NCI-H510A (cell line): ENCODE data around the gene TRIM38.
"Not testable (repeated sequence)": the region's sequence is repeated elsewhere in the genome, so short reads cannot be mapped to it uniquely, and the experiment has no call there.

Experiments
- DNase-seq: peaks from one replicate; lab custom pipeline; 2025; lab: John Stamatoyannopoulos, UW

The TRIM38 gene

DNA sequence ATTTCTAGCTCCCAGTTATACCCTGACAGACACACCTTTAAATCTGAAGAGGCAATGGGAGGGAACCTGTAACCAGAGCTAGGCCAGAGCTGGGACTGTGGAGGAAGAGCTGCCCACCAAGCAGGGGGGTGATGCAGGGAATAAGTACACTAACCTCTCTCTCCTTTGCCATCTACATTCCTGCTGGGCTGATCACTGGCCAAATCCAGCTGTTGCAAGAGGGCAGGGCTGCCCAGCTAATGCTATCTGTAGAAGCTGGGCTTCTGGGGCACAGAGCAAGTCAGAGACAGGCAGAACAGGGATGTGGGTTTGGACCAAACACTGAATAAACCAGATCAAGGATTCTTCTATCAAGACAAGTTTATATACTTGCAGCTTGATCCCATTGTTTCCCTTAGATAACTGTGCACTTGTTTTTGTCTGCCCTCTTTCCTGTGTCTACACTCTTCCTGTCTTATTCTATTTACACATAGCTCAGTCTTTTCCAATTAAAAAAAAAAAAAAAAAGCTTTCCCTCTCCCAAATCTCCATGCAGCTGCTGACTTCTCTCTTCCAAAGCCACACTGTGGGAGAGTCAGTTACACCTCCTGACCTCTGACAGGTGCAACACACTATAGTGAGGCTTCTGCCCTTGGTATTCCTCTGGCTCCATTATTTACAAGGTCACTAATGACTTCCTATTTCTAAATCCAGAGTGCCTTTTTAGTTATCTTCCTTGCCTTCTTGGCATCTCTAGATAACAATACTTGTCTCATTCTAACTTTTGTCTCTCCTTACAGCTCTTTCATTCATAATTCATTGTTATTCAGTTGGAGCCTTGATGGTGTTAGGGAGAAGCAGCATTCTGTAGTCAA is 43.7 kb downstream of the TRIM38 start:
- no peak for DNase-seq

DNA sequence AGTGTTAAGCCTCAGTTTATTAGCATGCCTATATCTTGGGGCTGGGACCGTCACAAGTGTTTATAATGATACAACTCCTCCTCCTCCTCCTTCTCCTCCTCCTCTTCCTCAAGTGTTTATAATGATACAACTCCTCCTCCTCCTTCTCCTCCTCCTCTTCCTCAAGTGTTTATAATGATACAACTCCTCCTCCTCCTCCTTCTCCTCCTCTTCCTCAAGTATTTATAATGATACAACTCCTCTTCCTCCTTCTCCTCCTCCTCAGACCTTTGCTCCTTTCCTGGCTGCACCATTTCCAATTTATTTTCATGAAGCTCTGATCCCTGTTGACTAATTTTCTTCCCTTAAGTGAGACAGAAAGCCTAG is 44.3 kb downstream of the TRIM38 start:
- DNase-seq = not testable (repeated sequence)

DNA sequence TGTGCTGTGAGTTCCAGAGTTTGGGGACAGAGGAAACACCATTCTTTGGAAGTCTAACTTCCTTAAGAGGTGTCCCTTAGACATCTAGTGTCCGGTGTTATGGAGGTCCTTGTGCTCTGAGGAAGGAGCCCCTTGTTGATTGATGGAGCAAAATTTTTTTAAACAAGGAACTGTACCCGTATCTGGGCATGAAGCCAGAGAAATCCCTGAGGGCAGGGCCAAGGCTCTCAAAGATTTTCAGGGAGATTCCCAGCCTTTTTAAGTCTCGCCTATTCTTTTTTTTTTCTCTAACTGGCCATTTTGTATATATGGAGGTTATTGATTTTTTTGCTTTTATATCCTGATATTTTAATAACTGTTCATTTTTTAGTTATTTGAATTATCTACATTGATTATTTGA is 45.9 kb downstream of the TRIM38 start:
- DNase-seq = no peak

DNA sequence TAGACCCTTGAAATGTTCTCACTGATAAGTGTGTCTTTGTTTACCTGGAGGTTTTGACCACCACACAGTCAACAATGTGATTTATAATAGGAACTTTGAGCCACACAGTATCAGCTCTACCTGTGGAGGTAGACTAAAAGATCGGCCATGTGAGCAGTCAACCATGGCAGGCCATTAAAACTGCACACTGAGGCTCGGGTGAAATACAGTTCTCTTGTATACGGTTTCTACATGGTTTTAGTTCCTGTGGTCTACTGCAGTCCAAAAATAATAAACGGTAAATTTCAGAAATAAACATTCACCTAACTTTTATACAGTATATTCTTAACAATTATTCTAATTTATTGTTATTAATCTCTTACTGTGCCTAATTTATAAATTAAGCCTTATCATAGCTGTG is 47.2 kb downstream of the TRIM38 start:
- DNase-seq = no peak

DNA sequence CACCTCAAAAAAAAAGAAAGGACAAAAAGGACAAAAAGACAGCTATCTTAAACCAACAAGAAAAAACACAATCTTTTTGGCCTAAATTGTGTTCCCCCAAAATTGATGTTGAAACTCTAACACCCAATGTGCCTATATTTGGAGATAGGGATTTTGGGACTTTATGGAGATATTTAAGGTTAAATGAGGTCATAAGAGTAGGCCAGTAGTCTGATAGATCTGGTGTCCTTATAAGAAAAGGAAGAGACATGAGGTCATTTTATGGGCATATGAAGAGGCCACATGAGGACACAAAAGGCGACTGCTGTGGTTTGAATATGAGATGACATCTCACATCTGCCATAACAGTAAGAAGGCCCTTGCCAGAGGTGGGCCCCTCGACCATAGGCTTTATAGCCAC is 49.5 kb downstream of the TRIM38 start:
- DNase-seq = no peak

DNA sequence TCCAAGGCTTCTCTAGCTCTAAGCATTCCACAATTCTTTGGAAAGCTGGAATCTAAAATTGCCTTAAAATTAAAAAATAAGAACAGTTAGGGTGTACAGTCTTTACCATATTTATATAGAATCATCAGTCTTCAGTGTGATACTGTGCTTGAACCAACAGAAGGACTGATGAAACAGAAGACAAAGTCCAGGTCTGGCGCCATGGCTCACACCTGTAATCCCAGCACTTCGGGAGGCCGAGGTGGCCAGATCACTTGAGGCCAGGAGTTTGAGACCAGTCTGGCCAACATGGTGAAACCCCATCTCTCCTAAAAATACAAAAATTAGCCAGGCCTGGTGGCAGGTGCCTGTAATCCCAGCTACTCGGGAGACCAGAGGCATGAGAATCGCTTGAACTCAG is 51.8 kb downstream of the TRIM38 start:
- DNase-seq = not testable (repeated sequence)

DNA sequence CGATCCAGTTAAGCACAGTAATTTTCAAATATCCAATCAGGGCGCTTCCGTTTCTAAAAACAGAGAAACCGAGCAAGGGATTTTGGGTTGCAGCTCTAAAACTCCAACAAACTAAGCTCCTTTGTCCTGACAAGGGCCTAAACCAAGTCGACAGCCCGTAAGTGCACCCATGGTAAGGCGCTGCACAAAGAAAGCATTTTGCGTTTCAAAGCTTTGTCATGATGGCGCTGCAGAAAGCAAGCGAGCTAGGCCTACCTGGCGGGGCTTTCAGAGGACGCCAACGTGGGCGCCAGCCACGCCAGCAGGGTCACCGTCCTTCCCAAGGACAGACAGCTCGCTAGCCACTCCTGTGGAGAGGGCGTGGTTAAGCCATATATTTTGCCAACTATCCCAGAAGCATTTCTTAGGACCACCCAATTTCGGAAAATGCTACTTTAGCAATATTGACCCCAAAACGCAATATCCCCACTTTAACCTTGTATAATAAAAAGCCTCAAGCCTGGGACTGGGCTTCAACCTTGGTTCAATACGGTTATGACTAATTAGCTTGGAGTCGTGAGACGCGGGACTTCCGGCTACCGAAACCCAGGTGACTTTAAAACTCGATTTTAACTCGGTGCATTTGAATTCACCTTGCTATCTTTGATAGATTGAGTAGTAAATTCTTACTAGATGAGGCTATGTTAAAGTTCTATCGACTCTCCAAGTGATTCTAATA is 53.8 kb downstream of the TRIM38 start:
- DNase-seq = no peak

DNA sequence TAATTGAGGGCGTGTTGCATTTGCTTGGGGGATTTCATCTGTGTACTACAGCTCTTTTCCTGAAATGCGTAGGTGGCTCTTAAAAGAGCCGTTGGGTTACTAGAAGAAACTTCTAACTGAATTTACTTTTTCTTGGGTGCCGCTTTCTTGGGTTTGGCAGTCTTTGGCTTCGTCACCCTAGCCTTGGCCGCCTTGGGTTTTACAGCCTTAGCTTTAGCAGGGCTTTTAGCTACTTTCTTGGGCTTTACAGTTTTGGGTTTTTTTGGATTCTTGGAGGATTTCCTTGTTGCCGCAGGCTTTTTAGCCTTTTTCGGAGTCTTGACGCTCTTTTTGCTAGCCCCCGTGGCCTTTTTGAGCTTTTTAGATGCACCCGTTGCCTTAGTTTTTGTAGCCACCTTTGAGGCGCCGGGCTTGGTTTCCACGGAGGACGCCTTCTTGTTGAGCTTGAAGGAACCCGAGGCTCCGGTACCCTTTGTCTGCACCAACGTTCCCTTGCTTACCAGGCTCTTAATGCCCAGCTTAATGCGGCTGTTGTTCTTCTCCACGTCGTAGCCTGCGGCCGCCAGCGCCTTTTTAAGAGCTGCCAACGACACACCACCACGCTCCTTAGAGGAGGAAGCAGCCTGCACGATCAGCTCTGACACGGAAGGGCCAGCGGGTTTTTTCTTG is 54.5 kb downstream of the TRIM38 start:
- no peak for DNase-seq

DNA sequence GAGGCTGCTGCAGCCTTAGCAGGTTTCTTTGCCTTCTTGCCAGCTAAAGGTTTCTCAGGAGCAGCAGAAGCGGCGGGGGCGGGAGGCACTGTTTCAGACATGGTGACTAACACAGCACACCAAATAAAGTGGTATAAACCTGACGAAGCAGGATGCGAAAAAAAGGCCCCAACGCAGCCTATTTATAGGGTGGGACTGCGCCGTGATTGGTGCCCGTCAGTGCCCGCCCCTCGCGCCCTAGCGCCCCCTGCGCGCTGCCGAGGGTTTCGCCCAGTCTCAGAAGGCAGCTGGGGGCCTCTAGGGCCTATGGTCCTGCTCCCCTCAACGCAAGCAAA is 55.0 kb downstream of the TRIM38 start:
- no peak for DNase-seq

DNA sequence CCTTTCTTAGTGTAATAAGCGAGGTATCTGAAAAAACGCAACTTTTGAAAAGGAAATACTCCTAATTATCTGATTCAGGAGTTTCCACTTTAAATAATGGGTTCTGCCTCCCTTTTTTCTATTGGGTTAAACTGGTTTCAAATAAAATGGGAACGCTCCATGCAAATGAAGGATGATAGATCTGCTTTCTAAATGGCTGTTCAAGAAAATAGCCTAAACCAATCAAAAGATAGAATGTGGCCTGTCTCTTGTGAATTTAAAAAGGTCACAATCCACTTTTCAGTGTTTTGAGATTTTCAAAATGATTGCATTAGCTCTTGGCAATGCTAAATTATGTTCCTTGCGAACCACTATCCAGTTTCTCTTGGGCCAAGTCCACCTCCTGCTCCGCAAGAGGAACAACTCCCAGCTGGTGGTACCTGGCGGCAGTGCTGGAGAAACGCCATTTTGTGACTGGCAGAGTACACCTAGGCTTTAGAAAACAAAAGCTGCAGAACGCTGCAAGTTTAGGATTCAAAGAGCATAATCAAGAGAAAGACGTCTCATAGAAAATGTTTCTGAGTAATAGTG is 56.7 kb downstream of the TRIM38 start:
- DNase-seq = no peak

DNA sequence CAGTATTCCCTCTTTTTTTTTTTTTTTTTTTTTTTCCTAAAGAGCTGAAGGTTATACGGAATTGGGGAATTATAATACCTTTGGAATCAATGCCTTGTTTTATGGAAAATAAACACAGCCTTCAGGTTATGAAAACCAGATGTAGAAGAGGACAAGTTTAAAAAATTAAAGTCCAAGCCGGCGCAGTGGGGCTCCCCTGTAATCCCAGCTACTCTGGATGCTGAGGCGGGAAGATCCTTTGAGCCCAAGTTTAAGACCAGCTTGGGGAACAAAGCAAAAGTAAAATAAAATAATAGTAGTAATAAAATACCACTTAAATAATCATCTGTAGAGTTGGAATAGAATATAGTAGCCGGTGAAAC is 57.3 kb downstream of the TRIM38 start:
- DNase-seq = no peak

DNA sequence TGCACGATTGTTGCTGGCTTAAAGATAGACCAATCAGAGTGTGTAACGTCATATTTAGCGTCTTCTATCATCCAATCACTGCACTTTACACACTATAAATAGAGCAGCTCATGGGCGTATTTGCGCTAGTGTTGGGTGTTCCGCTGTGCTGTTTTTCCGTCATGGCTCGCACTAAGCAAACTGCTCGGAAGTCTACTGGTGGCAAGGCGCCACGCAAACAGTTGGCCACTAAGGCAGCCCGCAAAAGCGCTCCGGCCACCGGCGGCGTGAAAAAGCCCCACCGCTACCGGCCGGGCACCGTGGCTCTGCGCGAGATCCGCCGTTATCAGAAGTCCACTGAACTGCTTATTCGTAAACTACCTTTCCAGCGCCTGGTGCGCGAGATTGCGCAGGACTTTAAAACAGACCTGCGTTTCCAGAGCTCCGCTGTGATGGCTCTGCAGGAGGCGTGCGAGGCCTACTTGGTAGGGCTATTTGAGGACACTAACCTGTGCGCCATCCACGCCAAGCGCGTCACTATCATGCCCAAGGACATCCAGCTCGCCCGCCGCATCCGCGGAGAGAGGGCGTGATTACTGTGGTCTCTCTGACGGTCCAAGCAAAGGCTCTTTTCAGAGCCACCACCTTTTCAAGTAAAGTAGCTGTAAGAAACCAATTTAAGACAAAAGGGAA is 57.9 kb downstream of the TRIM38 start:
- DNase-seq = peak; percentile 76

DNA sequence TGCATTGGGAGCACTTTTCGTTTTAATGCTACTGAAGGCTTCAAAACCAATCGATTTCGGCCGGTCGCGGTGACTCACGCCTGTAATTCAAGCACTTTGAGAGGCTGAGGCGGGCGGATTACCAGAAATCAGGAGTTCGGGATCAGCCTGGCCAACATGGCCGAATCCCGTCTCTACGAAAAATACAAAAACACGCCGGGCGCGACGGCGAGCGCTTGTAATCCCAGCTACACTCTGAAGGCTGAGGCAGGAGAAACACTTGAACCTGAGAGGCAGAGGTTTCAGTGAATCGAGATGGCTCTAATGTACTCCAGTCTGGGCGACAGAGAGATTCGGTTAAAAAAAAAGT is 58.4 kb downstream of the TRIM38 start:
- DNase-seq = peak; percentile 65

DNA sequence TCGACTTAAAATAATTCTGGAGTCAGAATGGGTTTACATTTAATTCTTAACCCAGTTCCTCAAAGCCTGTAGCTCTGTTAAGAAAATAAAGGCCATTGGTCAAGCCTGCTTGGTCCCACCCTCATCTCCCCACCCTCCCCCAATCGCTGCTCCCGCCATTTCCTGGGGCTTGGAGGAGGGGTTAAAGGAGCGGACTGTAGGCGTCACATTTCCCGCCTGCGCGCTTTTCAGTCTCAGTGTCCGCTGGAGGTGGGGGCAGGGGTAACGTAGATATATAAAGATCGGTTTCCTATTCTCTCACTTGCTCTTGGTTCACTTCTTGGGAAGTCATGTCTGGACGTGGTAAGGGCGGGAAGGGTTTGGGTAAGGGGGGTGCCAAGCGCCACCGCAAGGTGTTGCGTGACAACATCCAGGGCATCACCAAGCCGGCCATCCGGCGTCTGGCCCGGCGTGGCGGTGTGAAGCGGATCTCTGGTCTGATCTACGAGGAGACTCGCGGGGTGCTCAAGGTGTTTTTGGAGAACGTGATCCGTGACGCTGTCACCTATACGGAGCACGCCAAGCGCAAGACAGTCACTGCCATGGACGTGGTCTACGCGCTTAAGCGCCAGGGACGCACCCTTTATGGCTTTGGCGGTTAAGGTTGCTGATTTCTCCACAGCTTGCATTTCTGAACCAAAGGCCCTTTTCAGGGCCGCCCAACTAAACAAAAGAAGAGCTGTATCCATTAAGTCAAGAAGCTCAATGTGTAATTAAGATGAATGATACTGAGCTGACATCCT is 58.9 kb downstream of the TRIM38 start:
- DNase-seq = peak; percentile 91

DNA sequence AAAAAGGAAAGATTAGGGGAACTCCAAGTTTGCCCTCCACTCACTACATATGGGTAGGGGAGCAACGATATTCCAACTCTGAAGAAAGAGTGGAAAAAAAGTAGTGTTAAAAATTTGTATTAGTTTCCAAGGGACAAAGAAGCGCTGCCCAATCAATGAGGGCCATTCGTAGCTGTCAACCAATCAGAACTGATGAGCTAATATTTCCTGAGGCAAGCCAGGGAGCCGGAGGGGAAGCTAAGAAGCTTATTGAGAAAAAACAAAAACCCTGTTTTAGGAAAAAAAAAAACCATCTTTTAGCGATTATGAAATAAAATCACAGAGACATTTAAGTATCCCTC is 59.5 kb downstream of the TRIM38 start:
- peak; percentile 43 for DNase-seq

DNA sequence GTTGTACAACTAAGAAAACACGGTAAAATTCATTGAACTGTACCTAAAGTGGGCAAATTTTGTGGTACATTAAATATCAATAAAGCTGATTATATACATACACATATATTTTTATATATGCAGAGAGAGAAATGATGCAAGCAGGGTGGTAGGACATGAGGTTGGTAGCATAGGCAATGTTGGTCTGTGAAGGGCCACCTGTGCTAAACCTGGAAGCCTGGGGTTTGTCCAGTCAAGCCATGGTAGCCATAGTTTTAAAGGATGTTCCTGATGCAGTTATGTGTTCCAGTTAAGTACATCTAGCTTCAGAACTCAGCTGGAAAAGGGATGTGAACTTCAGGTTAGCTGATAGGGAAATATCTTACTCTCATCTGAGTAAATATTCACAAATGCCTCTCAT is 60.1 kb downstream of the TRIM38 start:
- no peak for DNase-seq

DNA sequence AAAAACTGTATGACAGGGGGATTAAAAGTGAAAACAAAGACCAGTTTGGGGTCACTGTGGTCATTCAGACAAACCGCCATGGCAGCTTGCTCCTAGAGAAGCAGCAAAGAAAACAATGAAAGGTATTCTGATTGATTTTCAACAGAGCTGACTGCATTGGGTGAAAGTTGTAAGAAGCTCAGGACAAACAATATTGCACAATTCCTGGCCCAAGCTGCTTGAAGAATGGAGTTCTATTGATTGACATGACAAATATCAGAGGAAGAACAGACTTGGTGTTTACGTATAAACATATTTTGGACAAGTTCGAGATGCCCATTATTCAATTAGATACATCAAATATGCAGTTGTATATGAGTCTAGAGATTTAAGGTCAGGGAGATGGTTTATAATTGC is 62.0 kb downstream of the TRIM38 start:
- no peak for DNase-seq

DNA sequence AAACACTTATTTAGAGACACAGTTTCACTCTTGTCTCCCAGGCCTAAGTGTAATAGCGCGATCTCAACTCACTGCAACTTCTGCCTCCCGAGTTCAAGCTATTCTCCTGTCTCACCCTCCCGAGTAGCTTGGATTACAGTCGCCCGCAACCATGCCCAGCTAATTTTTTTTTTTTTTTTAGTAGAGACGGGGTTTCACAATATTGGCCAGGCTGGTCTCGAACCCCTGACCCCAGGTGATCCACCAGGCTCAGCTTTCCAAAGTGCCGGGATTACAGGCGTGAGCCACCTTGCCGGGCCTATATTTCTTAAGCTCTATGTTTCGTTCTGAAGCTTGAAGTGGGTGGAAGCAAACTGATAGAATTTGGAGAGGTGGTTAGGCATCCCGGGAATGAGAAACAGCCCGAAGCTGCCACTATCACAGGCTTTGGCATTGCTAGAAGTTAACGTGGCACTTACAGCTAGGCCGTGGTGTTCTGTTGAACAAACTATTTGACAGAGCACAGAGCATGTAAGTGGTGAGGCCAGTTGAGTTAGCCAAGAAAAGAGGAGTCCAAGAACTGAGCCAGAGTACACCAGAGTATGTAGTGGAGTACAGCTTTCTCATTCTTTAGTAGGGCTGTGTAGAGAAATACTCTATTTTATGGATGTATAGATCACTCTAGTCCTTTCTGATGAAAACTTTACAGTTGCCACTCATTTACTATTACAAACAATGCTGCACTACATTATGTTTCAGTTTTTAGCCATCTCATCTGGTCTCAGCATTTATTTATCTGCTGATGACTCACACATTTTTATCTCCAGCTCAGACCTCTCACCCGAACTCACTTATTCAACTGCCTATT is 62.7 kb downstream of the TRIM38 start:
- DNase-seq = no peak

DNA sequence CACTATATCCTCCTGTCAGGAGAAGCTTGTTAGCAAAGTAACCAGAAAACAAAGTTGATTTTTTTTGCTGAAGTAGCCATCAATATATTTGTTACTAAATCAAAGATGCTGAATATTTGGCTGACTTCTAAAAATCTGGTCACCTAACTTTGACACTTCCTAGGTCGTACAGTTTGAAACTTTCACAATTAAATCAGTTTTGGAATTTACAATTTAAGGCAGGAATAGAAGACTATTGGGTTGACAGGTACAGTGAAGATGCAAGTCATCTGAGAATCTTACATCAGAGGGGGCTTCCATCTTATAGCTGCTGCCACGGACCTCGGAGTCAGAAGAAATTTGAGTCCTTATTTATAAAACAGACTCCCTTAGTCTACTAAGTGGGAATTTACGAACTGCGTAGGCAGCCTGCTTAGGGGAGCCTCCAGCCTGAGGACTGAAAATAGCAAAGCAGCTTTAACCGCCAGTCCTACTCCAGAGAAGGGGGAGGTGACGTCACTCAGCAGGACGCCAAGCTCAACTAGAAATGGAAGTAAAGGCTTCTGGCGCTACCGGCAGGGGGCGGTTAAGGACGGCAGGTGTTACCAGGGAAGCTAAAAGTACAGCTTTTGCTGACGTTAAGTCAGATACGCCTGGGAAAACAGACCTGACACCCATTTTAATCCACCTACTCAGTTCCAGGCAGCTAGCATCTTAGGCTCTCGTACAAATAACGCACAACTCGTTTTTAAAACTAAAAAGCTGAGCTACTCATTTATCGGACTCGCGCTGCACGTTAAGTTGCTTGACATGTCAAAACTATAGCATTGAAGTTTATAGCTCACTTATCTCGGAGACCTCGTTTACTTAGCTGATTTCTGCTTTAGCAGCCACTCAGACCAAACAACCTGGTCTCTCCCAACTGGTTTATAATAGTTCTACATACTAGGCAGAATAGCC is 63.6 kb downstream of the TRIM38 start:
- DNase-seq = peak; percentile 91
